AG09309 (cell line): ENCODE data around the gene ICAM2.

Experiments used
- DNase-seq: peaks from one replicate; pipeline ENCODE4 v3.0.0-alpha.2; 2010; ENCODE audit warnings: low read depth
- H3K4me3 ChIP-seq: 2 replicates; pipeline ENCODE4 v1.5.1; 2011; ENCODE audit warnings: mild to moderate bottlenecking, low read depth, low read length, moderate library complexity; ENCODE audit not compliant: control insufficient read depth
- TF ChIP-seq, protein P1 (sequence below): IDR thresholded peaks from 2 replicates; pipeline ENCODE4 v1.5.1; 2011; ENCODE audit warnings: mild to moderate bottlenecking, low read depth, low read length, inconsistent platforms; ENCODE audit not compliant: insufficient read depth, control insufficient read depth; ENCODE audit errors: missing control alignments

ICAM2 gene

DNA sequence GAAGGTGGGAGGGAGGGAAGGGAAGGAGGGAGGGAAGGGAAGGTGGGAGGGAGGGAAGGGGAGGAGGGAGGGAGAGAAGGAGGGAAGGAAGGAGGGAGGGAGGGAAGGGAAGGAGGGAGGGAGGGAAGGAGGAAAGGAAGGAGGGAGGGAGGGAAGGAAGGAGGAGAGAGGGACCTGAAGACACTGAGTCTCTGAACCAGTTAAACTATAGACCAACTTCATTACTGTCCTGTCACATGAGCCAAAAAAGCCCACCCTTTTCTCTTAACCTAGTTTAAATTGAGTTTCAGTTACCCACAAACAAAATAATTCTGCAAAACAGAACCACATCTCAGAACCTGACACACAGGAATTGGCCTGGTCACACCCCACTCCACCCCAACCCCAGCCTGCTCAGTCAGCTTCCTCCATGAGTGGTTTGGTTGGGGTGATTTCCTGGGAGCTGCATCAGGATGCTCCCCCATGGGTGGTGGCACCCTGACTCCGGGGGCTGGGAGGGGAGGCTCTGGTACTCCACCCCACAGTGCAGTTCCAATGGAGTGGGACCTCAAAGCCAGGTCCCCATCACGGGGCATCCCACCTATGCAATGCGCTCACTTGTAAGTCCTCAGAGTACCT, 27.0 kb downstream of the ICAM2 start:
- TF ChIP-seq, protein P1, sequence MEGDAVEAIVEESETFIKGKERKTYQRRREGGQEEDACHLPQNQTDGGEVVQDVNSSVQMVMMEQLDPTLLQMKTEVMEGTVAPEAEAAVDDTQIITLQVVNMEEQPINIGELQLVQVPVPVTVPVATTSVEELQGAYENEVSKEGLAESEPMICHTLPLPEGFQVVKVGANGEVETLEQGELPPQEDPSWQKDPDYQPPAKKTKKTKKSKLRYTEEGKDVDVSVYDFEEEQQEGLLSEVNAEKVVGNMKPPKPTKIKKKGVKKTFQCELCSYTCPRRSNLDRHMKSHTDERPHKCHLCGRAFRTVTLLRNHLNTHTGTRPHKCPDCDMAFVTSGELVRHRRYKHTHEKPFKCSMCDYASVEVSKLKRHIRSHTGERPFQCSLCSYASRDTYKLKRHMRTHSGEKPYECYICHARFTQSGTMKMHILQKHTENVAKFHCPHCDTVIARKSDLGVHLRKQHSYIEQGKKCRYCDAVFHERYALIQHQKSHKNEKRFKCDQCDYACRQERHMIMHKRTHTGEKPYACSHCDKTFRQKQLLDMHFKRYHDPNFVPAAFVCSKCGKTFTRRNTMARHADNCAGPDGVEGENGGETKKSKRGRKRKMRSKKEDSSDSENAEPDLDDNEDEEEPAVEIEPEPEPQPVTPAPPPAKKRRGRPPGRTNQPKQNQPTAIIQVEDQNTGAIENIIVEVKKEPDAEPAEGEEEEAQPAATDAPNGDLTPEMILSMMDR: no peak
- no peak for DNase-seq
- H3K4me3 ChIP-seq: no peak overlapping the region

DNA sequence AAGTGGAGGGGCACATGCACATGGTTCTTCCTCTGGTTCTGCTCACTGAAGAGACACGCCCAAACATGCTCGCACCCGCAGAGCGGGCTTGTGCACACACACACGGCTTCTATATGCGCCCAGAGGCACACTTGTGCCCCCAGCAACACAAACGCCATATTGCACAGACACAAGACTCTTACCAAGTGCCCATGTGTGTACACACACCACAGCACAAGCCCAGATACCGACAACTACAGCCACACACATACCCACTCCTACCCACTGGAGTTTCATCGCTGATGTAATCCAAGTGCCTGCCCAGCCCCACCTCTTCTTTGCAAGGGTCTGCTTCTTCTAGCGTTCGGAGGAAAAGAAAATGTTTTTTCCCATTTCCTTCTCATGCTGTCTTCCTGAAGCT, 28.8 kb downstream of the ICAM2 start:
- no peak overlapping the region for H3K4me3 ChIP-seq
- TF ChIP-seq, protein P1: no peak
- DNase-seq: no peak

DNA sequence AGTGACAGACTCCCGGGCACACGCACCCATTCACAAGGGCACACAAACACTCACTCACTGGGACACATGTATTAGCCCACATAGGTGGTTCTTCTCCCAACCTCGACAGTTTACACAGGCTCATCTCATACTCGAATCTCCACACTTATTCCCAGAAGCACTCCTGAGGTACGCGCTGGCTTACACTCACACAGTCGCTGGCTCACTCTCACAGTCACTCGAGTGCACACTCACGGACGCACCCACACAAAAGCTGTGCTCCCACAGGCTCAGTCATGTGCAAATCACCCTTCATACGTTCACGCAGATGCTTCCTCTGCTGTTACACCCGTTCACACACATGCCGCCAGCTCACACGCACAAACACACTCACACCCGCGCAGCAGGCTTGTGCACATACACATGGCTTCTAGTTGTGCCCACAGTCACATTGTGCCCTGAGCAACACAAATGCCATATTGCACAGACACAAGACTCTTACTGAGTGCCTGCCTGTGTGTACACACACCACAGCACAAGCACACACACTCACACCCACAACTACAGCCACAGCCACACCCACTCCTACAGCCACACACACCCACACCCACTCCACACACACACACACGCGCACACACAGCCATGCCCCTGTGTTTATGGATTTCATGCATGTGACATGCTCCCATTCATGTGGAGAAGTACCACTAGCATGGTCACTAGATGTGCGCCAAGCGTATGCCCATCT, 30.6 kb downstream of the ICAM2 start:
- no peak for DNase-seq
- no peak overlapping the region for H3K4me3 ChIP-seq
- TF ChIP-seq, protein P1: no peak

DNA sequence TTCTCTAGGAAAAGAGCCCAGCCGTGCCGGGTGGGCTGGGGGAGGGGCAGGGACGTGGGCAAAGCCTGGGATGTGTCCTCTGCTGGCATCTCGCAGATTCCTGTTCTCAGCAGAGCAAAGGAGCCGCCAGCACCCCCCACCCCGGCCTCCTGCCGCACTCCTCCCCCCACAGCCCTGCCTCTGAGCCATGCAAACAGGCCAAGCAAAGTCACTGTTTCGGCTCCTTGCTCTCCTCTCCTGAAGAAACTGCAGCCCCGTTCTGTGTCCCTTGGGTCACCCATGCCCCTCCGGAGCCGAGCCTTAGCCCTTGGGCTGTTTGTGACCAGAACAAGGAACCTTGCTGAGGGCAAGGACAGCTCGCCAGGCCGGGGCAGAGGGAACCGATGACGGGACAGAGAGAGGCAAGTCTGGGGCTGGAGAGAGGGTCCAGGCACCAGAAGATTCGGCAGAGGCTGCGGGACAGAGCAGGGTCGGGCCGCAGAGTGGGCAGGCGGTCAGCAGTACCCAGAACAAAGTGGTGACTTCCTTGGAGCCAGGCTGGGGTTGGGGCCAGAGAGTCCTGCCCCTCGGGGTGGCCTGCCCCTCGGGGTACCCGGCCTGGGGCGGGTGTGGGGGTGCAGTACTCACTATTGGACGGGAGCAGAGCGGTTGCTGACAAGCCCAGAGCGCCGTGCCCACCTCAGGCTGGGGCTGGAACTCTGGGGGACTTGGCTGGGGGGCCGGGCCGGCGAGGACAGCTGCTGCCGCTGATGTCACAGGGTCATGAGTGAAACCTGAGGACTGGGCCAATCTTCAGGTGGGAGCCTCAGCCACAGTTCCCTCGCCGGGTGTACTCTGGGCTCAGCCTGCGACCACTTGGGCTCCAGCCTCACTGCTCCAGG, 31.5 kb downstream of the ICAM2 start:
- H3K4me3 ChIP-seq: no peak overlapping the region
- DNase-seq: no peak
- TF ChIP-seq, protein P1: no peak

DNA sequence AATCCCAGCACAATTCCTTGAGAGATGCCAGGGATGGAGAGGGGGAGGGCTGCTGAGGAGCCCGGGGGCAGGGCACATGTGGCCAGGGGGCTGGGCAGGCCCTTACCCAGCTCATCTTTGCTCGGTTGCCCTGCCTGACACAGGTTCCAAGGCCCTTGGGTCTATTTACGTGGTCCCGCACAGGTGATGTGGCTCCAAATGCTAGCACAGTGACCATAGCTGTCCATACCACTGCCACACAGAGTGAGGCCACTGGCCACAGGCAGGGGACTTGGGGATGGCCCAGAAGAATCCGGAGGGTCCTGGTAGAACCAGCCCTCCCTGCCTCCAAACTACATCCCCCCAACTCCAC, 32.3 kb downstream of the ICAM2 start:
- no peak overlapping the region for H3K4me3 ChIP-seq
- DNase-seq: no peak
- TF ChIP-seq, protein P1: no peak

DNA sequence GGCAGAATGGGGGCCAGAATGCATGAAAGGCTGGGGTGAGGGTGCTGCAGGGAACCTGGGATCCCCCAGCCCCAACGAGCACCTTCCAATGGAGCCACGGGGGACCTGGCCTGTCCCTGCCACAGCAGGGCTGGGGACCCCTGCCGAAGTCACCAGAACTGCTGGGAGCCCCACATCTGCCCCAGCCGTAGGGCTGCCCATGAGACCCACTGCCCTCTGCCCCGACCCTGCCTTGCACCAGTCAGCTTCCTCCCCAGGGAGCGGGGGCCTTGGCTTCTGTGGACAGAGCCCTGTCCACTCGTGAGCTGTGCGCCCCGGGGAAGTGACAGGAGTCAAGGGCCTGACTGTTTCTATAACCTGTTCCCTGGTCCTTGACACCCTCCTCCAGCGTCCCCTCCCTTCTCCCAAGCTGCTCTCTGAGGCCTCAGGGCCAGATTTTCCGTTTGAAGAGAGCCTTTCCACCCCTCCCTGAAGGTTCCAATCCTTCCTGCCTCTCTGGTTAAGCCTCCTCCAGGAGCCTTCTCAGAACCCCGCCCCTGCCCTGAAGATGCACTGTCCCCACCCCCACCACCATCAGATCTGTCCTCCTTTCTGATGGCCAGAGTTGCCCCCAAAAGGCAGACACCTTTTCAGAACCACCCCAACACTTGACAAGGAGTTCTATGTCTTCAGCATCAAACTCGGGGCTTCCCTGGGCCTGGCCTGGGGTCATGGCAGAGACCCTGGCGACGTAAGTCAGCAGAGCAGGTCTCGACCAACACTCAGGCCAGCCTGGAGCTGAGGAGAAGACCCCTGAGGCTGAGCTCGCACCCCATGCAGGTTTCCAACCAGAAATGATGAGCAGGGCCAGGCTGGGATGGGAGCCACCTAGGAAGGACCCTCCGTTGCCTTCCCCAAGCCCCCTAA, 33.0 kb downstream of the ICAM2 start:
- DNase-seq: no peak
- TF ChIP-seq, protein P1: no peak
- no peak overlapping the region for H3K4me3 ChIP-seq
